ENCODE measurements around the gene DSCAML1. TPM values are rescaled to one million over a fixed set of nuclear protein-coding genes. Genes with fewer than 3 reads are reported as not detected.

Gene DSCAML1
- total and polyA plus RNA-seq, 9 of the 15 experiments (the other 6 are each of a cell fraction or from before 2014, with no cell fraction given): not detected

DNA sequence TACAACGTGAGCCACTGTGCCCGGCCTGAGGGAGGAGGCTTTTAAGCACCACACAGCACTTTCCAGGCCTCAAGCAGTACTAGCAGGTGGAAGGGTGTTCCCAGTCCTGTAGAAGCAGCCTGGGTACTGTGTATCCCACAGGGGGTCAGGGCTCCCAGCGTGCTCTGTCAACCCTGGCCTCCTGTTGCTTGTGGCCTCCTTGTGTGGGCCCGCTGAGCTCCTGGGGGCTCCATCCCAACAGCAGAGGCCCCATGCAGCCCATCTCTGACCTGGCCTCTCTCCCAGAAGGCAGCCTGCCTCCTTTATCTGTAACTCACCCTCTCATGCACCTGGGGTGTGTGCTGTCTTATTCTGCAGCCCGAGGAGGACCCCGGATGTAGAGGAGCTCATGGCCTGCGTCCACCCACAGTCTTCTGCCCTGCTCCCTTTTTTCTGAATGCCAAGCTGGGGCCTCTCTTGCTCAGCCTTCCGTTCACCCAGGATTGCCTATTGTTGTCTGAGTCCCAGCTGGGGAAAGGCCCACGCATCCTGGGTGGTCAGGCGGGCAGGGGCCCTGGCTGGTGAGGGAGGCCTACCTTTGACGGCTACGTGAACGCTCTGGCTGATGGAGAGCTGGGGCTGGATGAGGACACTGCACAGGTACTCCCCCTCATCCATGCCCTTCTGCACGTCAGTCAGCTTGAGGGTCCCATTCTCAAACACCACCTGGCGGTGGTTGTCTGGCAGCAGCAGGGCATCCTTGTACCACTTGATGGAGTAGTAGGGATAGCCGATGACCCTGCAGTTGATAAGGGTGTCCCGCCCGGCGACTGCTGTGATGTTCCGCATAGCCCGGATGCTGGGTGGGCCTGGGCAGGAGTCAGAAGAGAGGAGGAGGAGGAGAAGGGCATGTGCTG, 280.9 kb downstream of the DSCAML1 start:
- H3K79me2 ChIP-seq (ENCODE audit: control insufficient read depth, insufficient read depth, low read length): no peaks in the 10 kb centered on the region
- CTCF ChIA-PET (ENCODE audit: low intra/inter-chr PET ratio): no interaction called here
- FAIRE-seq (no peak), DNase-seq (ENCODE audit: extremely low read depth in 1 of 4, low spot score in 3 of 4) (no peak), ATAC-seq (no peak)
- no peak overlapping the region for H3K27ac ChIP-seq (ENCODE audit: extremely low read depth, low read depth, low read length)
- H3K9me3 ChIP-seq (replicated peaks; ENCODE audit: control insufficient read depth, insufficient read depth, low read depth, low read length): no peaks in the 10 kb centered on the region
- intact Hi-C loops (cut with micrococcal nuclease): no loop called here
- peaks cover 36 to 84% of the 10 kb centered on the region in 2 experiments; a peak in 4 of 5 replicates for H3K27me3 ChIP-seq (ENCODE audit: control insufficient read depth in 2 of 2, insufficient read depth in 2 of 2, low read length in 2 of 2)
- peaks cover 0 to 4% of the 10 kb centered on the region in 2 experiments; a peak in 2 of 5 replicates for H3K4me1 ChIP-seq (replicated peaks in 1 of 2; ENCODE audit: control insufficient read depth in 2 of 2, insufficient read depth in 2 of 2, low read length in 2 of 2)
- BruUV-seq (replicated peaks): no TSS peak
- no peaks in the 10 kb centered on the region for H3K9me1 ChIP-seq (ENCODE audit: control insufficient read depth, insufficient read depth, low read length)
- 0% methylated on average over 21 of the region's 21 CpGs for WGBS (ENCODE audit: insufficient coverage, low coverage, missing lambda C conversion rate)
- H3K36me3 ChIP-seq (ENCODE audit: control insufficient read depth, insufficient read depth, low read length): no peaks in the 10 kb centered on the region
- H3K4me2 ChIP-seq (ENCODE audit: insufficient read depth, low read length): no peak overlapping the region
- in situ Hi-C loops (cut with MboI): no loop called here
- POLR2A ChIA-PET: interaction anchor here (0.6 kb wide), 1 partner anchor 55 kb away, joined by 3 read pairs; no protein-coding TSS in a partner anchor
- H3K9ac ChIP-seq (ENCODE audit: insufficient read depth in 1 of 2, low read depth in 2 of 2, low read length in 2 of 2): no peak overlapping the region; a peak in 1 of 4 replicates
- peaks cover 4% of the 10 kb centered on the region; the same call in 1 of the 2 replicates for H4K20me1 ChIP-seq (replicated peaks; ENCODE audit: control insufficient read depth, insufficient read depth, low read length)
- H2AFZ ChIP-seq (ENCODE audit: low read depth, low read length): no peak overlapping the region
- TF ChIP-seq SREBF2 (CRISPR knock-in tag; IDR thresholded peaks at IDR 0.05) (no peak), YY1 (IDR thresholded peaks at IDR 0.05; ENCODE audit: borderline replicate concordance in 1 of 3, control insufficient read depth in 1 of 3, extremely low read depth in 1 of 3, insufficient read depth in 3 of 3, insufficient read length in 1 of 3, insufficient replicate concordance in 2 of 3, low read depth in 1 of 3, low read length in 2 of 3) (no peak), ZNF324 (CRISPR knock-in tag; IDR thresholded peaks at IDR 0.05) (no peak), MCM3 (IDR thresholded peaks at IDR 0.05) (no peak), ZNF140 (CRISPR knock-in tag; IDR thresholded peaks at IDR 0.05) (no peak), CHD4 (IDR thresholded peaks at IDR 0.05; ENCODE audit: insufficient read depth, insufficient replicate concordance, low read depth, low read length, poor library complexity, severe bottlenecking) (no peak), NFIC (IDR thresholded peaks at IDR 0.05) (no peak)
- TF ChIP-seq, protein P1, sequence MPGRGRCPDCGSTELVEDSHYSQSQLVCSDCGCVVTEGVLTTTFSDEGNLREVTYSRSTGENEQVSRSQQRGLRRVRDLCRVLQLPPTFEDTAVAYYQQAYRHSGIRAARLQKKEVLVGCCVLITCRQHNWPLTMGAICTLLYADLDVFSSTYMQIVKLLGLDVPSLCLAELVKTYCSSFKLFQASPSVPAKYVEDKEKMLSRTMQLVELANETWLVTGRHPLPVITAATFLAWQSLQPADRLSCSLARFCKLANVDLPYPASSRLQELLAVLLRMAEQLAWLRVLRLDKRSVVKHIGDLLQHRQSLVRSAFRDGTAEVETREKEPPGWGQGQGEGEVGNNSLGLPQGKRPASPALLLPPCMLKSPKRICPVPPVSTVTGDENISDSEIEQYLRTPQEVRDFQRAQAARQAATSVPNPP (IDR thresholded peaks at IDR 0.05; ENCODE audit: borderline replicate concordance, insufficient read depth, insufficient read length): no peak
- TF ChIP-seq, protein P2, sequence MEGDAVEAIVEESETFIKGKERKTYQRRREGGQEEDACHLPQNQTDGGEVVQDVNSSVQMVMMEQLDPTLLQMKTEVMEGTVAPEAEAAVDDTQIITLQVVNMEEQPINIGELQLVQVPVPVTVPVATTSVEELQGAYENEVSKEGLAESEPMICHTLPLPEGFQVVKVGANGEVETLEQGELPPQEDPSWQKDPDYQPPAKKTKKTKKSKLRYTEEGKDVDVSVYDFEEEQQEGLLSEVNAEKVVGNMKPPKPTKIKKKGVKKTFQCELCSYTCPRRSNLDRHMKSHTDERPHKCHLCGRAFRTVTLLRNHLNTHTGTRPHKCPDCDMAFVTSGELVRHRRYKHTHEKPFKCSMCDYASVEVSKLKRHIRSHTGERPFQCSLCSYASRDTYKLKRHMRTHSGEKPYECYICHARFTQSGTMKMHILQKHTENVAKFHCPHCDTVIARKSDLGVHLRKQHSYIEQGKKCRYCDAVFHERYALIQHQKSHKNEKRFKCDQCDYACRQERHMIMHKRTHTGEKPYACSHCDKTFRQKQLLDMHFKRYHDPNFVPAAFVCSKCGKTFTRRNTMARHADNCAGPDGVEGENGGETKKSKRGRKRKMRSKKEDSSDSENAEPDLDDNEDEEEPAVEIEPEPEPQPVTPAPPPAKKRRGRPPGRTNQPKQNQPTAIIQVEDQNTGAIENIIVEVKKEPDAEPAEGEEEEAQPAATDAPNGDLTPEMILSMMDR (IDR thresholded peaks at IDR 0.05 in 2 of 3, conservative IDR thresholded peaks at IDR 0.05 in 1 of 3; ENCODE audit: insufficient read depth in 2 of 3, low read depth in 1 of 3, low read length in 3 of 3): peak in 2 of 3 experiments; percentile 4 to 42; a peak in 1 of 6 replicates
- no peak overlapping the region for H3K4me3 ChIP-seq

Data from K562 (cell line).